GM12872 (cell line): Measurements from ENCODE around the gene OGDH.

Experiments used
- TF ChIP-seq, protein P1 (sequence below): IDR thresholded peaks from 3 replicates; pipeline ENCODE4 v1.5.1; 2011; ENCODE audit warnings: low read depth, mild to moderate bottlenecking, low read length, moderate library complexity; ENCODE audit not compliant: insufficient read depth

OGDH gene

DNA sequence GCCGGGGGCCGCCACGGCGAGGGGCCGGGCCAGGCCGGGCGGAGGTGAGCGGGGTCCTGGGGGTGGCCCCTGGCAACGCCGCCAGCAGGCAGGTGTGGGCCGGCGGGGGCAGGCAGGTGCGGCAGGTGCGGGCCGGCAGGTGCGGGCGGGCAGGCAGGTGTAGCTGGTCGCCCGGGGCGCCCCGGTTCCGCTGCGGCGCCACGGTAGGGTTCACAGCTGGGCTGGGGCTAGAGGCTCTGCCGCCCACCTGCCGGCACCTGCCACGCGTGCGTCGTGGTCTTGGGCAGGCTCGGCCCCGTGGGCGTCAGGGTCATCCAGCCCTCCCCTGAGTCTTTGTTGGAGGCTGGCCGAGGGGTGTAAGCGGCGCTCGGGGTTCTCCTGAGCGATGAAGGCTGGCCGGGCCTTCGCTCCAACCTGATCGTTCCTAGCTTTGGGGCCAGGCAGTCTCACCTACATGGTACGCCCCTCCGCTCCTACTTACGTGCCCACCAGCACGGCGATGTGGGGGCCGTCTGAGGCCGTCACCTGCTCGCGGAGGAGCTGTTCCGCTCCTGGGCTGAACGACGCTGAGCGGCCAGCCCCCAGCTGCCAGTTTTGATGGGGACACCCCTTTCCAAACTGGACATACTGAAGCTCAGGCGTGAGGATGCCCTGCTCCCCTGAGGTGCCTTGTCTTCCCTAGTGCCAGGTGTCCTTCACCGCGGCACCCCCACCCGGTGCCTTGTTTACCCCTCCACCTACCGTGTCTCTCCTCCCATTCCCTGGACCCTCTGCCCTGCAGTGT lies 142.7 kb downstream of the OGDH start:
- TF ChIP-seq, protein P1, sequence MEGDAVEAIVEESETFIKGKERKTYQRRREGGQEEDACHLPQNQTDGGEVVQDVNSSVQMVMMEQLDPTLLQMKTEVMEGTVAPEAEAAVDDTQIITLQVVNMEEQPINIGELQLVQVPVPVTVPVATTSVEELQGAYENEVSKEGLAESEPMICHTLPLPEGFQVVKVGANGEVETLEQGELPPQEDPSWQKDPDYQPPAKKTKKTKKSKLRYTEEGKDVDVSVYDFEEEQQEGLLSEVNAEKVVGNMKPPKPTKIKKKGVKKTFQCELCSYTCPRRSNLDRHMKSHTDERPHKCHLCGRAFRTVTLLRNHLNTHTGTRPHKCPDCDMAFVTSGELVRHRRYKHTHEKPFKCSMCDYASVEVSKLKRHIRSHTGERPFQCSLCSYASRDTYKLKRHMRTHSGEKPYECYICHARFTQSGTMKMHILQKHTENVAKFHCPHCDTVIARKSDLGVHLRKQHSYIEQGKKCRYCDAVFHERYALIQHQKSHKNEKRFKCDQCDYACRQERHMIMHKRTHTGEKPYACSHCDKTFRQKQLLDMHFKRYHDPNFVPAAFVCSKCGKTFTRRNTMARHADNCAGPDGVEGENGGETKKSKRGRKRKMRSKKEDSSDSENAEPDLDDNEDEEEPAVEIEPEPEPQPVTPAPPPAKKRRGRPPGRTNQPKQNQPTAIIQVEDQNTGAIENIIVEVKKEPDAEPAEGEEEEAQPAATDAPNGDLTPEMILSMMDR = no peak

DNA sequence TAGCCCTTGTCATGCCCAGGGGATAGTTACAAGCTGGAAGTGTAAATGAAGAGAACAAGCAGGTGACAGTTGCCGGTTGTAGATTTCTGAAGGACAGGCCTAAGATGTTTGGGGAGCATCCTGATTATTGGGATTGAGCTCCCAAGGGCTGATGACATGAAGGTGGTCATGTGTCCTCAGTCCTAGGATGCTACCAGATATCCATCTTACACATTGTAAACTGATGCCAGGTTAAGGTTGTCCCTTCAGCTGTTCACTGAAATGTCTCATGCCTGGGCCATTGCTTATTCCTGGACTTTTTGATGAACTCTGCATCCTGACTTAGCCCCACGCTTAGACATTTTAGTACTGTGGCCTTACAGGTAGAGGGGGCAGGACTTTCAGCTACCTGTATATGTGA lies 143.6 kb downstream of the OGDH start:
- TF ChIP-seq, protein P1 = no peak

DNA sequence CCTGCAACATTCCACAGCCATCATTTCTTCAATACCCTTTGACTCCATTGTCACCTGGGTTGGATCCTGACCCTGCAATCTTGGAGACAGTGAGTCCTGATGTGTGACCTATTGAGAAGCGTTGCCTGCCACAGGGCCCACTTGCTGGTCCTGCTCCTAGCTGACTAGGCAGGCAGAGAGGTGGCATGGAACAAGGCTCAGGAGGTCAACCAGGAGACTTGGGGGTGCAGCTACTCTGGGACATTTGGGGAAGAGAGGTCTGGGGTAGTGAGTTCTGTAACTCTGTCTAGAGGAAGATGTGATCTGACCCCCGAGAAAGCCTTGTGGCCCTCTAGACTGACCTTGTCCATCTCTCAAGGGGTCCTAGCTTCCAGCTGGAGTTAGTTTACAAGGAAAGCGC lies 144.0 kb downstream of the OGDH start:
- TF ChIP-seq, protein P1 = no peak

DNA sequence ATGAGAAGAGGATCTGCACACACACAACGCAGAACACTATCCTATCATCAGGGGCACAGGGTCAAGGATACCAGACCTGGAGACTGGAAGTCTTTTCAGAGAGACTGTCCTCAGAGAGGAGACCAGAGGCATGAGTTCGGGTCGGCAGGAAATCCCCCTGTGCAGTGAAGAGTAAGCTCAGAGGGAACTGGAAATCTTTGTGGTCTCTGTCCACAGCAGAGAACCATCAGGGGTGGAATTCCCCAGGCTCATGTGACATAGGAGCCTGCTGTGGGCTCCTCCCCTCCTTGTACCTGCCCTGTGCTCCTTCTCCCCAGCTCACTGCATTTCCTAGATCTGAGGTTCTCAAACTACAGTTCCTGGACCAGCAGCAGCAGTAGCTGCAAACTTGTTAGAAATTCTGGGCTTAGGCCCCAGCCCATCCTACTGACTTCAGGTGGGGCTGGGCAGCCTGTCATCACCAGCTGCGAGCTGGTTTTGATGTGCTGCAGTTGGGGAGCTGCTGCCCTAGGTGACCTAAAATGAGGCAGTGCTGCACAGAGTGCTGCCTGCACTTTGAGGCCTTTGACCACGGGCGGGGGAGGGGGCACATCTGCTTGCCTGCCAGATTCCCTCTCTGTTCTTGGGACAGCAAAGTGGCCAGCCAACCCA lies 144.6 kb downstream of the OGDH start:
- TF ChIP-seq, protein P1 = no peak

DNA sequence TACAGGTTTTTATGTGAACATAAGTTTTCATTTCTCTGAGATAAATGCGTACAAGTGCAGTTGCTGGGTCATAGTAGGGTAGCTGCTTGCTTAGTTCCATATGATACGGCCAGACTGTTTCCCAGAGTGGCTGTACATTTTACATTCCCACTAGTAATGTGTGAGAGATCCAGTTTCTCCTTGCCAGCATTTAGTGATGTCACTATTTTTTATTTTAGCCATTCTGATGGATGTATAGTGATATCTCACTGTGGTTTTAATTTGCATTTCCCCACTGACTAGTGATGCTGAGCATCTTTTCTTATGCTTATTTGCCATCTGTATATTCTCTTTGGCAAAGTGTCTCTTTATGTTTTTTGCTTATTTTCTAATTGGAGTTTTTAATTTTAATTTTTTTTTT lies 146.4 kb downstream of the OGDH start:
- TF ChIP-seq, protein P1 = no peak

DNA sequence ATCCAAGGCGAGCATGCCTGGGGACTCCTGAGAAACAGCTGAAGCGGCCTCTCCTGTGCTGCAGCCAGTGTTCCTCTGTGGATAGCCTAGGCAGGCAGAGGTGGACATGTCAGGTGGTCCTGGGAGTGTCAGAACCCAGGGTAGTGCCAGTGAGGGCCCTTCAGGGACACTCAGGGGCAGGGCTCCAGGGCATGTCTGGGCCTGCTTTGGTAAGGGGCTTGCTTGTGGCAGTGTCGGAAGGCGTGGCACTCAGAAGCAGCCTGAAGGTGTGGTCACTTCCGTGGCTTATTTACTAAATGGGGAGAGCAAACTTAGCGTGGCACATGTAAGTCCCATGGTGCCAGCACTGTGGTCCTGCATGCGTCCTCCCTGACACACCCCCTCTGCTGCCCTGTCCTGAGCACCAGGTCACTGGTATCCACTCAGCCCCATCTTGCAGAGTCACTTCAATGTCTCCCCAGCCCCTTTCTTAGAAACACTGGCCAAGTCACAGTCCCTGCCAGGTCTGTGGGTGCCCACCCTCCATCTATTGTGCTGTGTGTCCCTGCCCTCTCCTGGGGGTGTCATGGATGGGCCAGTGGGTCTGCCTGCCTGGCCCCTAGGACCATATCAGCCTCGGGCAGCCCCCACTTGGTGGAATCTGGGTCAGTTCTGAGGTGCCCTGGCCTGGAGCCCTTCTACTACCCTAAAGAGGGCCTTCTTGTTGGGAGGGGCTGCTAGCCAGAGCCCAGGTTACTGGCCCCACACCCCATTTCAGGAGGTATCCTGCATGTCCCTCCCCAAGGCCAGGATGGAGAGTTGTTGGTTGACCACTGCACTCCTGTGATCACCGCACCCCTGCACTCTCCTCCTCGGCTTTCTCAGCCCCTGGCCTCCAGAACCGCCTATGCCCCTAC lies 148.6 kb downstream of the OGDH start:
- TF ChIP-seq, protein P1 = no peak
